ENCODE measurements around the gene TMED1.
A peak's percentile ranks its signal among the peaks of the same experiment; 100 is the strongest.
"Not testable (repeated sequence)": the region's sequence is repeated elsewhere in the genome, so short reads cannot be mapped to it uniquely, and the experiment has no call there.

Gene TMED1

DNA sequence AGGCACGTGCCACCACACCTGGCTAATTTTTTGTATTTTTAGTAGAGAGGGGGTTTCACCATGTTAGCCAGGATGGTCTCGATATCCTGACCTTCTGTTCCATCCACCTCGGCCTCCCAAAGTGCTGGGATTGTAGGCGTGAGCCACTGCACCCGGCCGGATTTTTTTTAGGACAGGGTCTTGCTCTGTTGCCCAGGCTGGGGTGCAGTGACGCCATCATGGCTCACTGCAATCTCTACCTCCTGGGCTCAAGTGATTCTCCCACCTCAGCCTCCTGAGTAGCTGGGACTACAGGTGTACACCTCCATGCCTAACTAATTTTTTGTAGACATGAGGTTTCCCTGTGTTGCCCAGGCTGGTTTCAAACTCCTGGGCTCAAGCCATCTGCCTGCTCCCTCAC is 1.6 kb upstream of the TMED1 start:
- DNase-seq; in situ Hi-C loops (cut with HindIII; ENCODE audit: low pct_ligation_motif_present, low pct_unique_long_range_greater_than_20kb, low sequenced_read_pairs): not testable (repeated sequence)

DNA sequence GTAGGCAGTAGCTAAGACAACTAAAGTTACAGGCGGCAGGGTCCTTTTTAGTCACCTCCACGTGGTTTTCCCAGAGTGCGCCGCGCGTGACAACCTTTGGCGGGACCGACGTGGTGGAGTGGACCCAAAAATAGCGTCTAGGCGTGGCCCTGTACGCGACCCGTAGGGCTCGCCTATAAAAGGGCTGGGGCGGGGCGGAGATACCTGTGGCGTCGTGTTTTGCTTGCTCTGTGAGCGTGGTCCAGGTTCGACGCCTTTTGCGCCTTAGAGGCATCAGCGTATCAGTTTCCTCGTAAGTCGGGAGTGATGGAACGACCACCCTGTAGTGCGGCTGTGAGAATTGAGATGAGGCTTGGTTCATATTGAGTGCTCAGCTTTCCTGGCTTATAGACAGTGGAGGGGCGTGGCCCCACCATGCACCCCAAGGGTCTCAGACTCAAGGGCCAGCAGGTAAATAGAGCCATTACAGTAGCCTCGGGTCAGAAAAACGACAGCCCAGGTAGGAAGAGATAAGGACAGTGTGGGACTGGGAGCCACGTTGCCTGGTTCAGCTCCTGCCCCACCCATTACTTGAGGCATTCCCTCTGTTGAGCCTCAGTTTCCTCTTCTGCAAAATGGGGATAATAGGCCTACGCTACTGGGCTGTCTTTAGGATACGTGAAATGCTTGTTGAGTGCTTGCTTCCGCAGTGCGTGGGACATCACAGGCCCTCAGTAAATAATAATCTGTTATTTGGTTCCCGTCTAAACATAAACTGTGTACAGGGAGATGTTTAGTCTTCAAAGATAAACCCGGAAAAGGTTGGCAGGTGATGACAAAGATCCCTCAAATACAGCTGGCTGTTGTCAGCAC is 693 bp upstream of the TMED1 start:
- no peak for DNase-seq
- in situ Hi-C loops (cut with HindIII; ENCODE audit: low pct_ligation_motif_present, low pct_unique_long_range_greater_than_20kb, low sequenced_read_pairs) = no loop called here

DNA sequence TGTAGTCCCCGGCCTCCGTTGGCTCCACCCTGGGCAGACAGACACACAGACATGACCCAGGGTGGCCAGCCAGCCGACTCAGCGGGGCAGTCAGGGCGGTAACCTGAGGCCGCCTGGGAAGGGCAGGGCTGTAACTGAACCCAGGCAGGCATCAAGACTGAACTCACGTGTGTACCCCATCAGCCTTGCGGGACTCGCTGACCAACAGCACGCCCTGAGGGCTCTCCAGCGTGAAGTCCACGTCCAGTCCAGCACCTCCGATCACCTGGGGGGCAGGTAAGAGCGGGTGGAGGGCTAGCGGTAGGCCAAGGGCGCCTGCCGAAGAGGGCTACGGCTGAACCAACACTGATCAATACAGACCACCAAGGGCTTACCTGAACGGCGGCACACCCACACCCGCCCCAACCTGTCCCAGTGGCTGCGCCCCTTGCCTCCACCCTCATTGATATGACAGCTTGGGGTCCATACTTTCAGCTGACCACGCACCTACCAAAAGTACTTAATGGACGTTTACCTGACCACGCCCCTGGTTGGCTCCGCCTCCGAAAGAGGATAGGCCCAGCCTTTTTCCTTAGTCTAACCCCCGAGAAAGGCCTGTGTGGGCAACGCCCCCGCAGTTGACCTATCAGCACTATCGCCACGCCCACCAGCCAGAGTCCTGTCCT is 791 bp downstream of the TMED1 start:
- DNase-seq = no peak
- in situ Hi-C loops (cut with HindIII; ENCODE audit: low pct_ligation_motif_present, low pct_unique_long_range_greater_than_20kb, low sequenced_read_pairs) = no loop called here

DNA sequence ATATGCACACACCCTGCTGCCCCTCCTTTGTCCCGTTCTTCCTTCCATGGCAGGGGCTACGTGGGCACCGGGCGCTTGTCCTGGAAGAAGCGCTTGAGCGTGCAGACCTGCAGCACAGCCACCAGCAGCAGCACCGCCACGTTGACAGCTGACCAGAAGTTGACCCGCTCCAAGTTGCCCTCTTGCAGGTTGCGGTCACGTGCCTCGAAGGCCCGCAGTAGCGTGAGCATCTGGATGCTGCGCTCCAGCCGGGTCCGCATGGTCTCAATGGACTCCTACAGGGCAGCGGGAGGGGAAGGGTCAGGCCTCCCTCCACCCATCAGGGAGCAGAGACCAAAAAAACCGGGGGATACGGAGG is 3.1 kb downstream of the TMED1 start:
- DNase-seq = no peak
- in situ Hi-C loops (cut with HindIII; ENCODE audit: low pct_ligation_motif_present, low pct_unique_long_range_greater_than_20kb, low sequenced_read_pairs) = no loop called here

DNA sequence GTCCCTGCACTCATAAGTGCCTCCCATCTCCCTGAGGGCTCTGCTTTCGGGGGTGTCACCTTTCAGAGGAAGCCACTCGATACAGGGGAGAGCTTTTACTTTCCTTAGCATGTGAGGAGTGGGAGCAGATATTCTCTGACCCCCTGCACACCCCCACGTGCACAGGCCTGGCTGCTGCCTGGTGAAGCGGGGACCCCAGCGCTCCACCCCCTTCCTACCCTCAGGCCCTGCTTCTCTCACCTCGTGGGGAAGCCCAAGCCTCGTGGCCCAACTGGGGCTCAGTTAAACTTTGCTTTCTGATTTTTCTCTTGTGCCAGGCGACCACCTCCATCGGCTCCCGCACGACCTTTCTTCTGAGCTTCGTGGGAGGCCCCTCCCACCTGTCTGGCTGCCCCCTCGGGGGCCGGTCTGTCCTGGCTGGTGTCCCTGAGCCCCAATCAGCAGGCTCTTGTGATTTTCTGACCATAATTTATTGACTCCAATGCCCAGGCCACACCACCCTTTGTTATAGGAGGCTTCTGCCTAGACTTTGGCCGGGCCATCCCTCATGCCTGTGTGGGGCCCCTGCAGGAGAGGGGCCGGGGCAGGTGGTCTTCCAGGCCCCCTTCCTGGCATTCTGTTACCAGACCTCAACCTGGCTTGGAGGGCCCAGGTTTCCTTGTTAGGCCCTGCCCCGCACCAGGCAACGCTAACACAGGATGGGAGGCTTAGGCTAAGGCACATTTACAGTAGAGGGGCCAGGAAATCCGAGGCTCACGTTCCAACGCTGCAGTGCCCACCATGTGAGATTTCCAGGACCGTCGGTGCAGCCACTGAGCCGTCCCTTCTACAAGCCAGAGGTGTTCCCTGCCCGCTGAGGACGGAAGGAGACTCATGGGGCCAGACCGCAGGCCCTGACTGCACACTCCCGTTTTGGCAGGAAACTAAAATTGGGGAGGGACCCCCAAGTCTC is 3.7 kb downstream of the TMED1 start:
- DNase-seq = no peak
- in situ Hi-C loops (cut with HindIII; ENCODE audit: low pct_ligation_motif_present, low pct_unique_long_range_greater_than_20kb, low sequenced_read_pairs) = no loop called here

DNA sequence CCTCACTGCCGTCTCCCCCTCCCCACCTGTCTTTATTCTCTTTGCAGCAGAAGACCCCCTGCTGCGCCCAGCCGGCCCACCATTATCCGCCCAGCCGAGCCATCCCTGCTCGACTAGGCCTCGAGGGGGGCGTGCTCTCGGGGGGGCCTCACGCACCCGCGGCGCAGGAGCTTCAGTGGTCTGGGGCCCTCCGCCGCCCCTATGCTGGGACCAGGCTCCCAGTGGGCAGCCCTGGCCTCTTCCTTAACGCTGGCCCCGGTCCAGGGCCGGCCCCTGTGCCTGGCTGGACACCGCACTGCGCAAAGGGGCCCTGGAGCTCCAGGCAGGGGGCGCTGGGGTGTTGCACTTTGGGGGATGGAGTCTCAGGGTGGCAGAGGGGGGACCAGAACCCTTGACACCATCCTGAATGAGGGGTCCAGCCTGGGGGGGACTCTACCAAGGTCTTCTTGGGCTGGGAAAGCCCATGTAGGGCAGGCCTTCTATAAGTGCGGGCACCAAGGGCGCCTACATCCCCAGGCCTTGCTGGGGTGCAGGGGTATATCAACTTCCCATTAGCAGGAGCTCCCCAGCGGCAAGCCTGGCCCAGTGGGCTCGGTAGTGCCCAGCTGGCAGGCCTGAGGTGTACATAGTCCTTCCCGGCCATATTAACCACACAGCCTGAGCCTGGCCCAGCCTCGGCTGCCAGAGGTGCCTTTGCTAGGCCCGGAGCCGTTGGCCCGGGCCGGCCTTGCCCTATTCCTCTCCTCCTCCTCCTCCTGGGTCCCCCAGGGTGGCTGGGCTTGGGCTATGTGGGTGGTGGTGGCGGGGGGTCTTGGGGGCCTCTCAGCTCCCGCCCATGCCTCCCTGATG is 4.9 kb downstream of the TMED1 start:
- in situ Hi-C loops (cut with HindIII; ENCODE audit: low pct_ligation_motif_present, low pct_unique_long_range_greater_than_20kb, low sequenced_read_pairs) = no loop called here
- no peak for DNase-seq

DNA sequence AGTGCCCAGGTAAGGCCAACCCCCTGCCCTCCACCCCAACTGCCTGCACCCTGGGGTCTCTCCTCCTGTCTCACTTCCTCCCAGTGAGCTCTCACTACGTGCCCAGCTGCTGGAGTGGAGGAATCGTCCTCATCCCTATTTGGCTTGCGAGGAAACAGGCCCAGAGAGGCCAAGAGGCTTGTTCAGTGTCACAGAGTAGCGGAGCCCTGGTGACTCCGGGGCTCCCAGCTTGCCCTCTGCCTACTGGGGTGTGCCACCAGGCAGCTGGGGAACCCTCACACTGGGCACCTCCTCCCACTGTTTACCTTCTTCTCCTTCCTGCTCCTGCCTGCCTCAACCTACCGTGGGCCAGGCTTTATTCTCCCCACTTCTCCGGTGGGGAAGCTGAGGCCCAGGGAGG is 5.6 kb downstream of the TMED1 start:
- in situ Hi-C loops (cut with HindIII; ENCODE audit: low pct_ligation_motif_present, low pct_unique_long_range_greater_than_20kb, low sequenced_read_pairs) = no loop called here

DNA sequence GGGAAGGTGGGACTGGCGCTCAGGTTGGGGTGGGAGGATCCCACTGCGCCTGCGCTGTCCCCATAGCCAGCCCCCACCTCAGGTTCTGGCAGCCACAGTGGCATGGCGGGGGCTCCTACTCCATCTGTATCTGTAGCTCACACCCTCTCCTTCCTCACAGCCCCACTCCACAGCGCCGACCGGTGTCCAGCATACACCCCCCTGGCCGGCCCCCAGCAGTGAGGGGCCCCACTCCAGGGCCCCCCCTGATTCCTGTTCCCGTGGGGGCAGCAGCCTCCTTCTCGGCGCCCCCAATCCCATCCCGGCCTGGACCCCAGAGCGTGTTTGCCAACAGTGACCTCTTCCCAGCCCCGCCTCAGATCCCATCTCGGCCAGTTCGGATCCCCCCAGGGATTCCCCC is 6.0 kb downstream of the TMED1 start:
- in situ Hi-C loops (cut with HindIII; ENCODE audit: low pct_ligation_motif_present, low pct_unique_long_range_greater_than_20kb, low sequenced_read_pairs) = no loop called here
- no peak for DNase-seq

More for the DNA sequence above, 5.6 kb downstream of the TMED1 start:
- DNase-seq = no peak

DNA sequence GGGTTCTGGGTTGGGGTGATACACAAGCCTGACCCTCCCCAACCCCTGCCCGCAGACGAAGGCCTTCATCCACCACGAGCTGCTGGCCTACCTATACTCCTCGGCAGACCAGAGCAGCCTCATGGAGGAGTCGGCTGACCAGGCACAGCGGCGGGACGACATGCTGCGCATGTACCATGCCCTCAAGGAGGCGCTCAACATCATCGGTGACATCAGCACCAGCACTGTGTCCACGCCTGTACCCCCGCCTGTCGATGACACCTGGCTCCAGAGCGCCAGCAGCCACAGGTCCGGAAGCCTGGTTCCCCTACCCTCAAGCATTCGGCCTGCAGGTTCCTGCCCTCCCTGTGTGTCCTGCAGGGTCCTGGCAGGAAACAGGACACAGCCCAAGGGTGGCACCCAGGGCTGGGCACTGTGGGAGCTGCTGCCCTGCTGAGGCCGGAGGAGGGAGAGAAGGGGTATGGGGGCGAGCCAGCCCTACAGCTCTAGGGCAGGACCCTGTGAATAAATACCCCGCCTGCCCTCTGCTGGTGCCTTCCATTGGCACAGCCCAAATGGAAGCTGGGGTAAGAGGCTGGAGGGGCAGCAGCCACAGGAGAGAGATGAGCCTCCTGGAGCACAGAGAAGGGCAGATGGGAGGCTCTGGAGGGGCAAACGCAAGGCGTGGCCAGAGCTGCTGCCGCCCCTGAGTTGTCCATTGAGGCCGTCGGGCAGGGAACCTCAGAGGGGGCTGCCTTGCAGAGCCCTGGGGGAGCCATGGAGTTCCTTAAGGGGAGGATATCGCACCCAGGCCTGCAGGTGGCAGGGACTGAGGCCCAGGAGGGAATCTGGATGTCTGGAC is 6.8 kb downstream of the TMED1 start:
- in situ Hi-C loops (cut with HindIII; ENCODE audit: low pct_ligation_motif_present, low pct_unique_long_range_greater_than_20kb, low sequenced_read_pairs) = no loop called here
- DNase-seq = peak; percentile 19

DNA sequence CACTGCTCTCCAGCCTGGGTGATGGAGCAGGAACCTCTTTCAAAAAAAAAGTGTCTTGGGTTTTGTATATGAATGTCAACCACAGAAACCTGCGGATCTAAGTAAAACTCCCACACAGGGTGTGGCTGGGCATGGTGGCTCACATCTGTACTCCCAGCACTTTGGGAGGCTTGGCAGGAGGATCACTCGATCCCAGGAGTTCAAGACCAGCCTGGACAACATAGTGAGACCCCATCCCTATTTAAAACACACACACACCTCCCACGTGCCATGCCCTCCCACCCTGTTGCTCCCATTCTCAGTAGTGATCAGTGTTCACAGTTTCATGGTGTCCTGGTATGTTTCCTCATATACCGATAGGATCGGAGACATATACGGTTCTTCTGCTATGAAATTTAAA is 9.2 kb downstream of the TMED1 start:
- in situ Hi-C loops (cut with HindIII; ENCODE audit: low pct_ligation_motif_present, low pct_unique_long_range_greater_than_20kb, low sequenced_read_pairs) = no loop called here
- DNase-seq = no peak

DNA sequence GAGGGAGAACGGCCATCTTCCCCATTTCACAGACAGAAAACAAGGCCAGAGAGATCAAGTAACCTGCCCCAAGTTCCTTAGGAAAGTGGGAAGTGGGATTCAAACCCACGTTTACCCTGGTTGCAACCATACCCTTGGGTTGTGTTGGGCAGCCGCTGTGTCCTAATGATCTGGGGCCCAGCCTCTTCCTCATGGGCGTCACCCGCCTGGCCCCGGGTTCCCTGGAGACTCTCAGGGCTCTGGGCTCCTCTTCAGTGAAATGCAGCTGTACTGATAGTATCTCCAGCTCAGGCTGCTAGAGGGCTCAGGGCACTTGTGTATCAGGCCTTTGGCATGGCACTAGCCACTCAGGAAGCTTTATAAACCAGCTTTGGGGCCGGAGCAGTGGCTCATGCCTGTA is 9.8 kb downstream of the TMED1 start:
- no peak for DNase-seq
- in situ Hi-C loops (cut with HindIII; ENCODE audit: low pct_ligation_motif_present, low pct_unique_long_range_greater_than_20kb, low sequenced_read_pairs) = no loop called here

DNA sequence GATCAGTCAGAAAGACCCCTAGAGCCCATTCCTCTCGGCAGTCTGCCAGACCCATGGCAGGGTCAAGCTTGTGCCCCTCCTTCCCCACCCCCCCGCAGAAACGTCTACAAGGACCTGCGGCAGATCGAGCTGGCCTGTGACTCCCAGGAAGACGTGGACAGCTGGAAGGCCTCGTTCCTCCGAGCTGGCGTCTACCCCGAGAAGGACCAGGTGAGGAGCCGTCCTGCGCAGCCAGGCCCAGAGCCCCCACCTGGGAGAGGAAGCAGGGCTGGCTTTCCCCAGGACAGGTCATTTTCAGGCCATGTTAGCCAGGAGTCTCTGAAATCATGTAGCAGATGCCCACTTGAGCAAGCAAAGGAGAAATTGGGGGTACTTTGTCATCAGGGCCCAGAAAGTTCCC is 12.3 kb downstream of the TMED1 start:
- in situ Hi-C loops (cut with HindIII; ENCODE audit: low pct_ligation_motif_present, low pct_unique_long_range_greater_than_20kb, low sequenced_read_pairs) = no loop called here
- DNase-seq = no peak

DNA sequence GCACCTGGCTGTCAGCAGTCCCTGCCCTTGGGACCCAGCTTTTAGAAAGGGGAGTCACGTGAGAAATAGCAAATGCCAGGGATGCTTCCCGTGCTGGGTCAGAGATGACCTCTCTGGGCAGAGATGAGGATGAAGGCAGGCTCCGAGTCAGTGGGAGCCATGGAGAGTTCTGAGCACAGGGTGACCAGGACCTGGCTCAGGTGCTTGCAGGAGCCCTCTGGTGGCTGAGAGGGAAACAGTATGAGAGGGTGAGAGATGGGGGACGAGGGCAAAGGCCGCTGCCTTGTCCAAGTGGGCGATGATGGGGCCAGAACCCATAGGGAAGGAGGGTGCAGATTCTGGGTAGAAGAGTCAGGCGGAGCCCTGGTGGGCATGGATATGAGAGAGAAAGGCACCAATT is 15.8 kb downstream of the TMED1 start:
- in situ Hi-C loops (cut with HindIII; ENCODE audit: low pct_ligation_motif_present, low pct_unique_long_range_greater_than_20kb, low sequenced_read_pairs) = no loop called here
- DNase-seq = no peak

DNA sequence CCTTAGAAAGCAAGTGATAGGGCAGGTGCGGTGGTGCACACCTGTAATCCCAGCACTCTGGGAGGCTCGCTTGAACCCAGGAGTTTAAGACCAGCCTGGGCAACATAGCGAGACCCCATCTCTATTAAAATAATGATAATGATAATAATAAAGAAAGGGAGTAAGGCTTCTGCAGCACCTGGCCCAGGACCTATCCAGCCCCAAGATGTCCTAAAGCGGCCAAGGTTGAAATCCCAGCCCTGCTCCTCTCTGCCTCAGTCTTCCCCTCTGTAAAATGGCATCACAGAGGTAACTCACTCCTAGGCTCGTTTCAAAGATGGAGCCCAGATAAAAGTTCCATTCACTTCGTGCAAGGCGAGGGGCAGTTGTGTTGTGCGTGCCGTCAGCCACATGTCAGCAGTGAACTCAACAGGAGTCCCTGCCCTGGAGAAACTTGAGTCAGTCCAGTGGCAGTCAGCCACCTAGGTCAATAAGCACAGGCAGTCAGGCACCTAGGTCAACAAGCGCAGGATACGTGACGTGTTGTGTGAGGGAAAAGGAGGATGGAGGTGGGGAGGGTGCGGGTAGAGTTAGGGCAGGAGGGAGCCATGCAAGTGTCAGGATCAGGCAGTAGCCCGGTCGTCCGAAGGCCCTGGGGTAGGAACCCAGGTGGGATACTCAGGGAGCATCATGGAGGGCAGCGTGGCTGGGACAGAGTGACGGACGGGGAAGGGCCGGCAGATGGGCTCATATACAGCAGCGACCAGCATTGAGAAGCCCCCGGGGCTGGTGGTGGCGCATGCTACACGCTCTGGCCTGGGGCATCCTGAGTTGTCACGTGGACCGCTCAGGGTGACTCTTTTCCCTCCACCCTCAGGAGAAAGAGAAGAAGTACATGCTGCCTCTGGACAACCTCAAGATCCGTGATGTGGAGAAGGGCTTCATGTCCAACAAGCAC is 16.6 kb downstream of the TMED1 start:
- DNase-seq = no peak
- in situ Hi-C loops (cut with HindIII; ENCODE audit: low pct_ligation_motif_present, low pct_unique_long_range_greater_than_20kb, low sequenced_read_pairs) = no loop called here

DNA sequence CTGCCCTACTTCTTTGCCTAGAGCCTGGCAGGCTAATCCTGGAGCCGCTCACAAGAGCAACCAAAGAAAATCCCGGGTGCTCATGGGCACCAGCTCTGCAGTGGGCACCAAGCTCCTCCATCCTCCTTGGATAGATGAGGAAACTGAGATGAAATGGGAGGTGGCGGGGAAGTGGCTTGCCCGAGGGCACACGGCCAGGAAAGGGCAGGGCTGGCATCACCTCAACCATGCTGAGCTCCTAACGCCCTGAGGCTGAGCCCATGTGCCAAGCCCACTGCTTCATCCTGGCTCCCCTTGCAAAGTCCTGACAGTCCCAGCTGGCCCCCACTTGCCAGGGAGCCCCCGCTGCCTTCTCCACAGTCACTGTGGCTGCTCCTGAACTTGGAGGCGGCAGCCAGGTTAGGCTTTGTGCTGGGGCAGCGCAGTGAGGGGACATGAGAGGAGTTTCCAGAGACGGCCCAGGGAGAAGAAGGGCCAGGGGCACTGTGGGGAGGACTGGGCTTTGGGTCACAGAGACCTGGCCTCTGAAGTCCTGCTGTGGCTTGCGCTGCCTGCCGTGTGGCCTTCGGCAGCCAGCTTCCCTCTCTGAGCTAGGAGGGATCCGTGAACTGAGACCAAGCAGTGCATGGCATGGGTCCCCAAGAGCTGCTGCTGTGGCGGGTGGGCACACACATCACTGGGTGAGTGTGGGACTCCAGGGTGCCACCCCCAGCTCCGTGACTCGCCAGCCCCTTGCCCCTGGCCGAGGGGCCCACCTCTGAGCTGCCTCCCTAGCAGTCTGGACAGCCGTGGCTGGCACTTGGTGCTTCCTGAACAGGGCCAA is 17.5 kb downstream of the TMED1 start:
- in situ Hi-C loops (cut with HindIII; ENCODE audit: low pct_ligation_motif_present, low pct_unique_long_range_greater_than_20kb, low sequenced_read_pairs) = no loop called here
- no peak for DNase-seq

All from ACHN (cell line).